GM21515 (cell line): ENCODE measurements around the gene CXCL17.

ENCODE experiments used
- ATAC-seq: cut with Tn5 transposase; IDR thresholded peaks from one replicate; pipeline ENCODE4 v1.9.1; 2021; ENCODE audit not compliant: unreplicated experiment

The CXCL17 gene

GRCh38 chr19:42424712-42425131, 18.0 kb downstream of the CXCL17 start:
- no peak for ATAC-seq

GRCh38 chr19:42424345-42424707, 18.4 kb downstream of the CXCL17 start:
- no peak for ATAC-seq

DNA sequence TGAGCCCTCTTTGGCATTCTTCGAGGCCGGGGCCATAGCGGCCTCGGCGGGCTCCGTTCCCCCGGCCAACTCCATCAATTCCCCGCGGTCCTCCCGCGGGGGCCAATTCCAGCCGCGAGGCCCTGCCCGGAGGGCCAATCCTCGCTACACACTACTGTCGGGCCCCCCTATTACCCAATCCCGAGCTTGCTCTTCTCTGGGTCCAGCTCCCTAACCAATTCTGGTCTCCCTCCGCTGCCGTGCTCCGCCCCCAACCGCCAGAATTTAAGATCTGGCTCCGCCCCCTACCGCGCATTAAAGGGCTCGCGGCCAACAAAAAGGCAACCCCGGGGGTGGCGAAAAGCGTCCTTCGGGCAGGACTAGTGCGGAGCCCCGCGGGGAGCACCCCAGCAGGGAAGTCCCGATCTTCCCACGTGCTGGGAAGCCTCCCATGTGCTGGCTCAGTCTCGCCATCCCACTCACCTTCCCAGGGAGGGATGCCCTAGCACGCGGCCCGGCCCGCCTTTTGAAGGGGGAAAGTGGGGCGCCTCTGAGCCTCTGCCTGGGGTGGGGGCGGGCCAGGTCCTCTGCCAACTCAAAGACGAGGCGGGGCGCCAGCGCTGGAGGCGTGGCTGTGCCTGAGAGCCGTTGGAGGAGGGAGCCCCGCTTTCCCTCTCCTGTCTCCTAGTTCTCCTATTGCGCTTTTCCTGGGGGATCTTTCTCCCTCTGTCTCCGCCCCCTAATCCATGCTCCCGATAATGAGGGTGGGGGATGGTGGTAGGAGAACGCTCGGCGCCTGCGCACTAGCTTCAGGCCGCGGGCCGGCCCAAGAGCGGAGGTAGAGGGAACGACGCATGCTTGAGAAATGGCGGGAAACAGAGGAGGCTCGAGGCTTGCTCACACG, 19.0 kb downstream of the CXCL17 start:
- ATAC-seq: peak; percentile 84

DNA sequence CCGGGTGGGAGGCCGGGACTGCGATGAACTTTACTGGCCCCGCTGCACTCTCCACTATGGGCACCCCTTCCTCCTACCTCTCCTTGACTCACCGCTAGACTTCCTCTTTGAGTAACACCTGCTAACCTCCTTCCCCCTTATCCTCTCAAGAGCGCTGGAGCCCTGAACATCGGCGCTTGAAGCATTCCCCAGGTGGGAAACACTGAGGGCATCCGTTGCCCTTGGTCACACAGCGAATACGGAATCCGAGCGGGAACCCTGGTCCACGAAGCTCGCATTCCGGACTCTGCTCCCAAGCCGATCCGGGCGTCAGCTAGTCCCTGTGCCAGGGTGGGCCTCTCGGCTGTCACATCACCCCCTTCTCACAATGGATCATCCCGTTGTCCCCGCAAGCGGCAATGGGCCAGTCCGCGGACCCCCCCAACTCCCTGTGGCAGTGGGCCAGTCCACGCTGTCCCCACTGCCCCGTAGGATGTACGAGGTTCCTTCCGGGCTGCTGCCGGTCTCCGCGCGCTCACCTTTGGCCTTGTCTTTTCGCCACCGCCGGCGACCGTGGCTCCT, 19.8 kb downstream of the CXCL17 start:
- ATAC-seq: peak; percentile 30

GRCh38 chr19:42422092-42422900, 20.4 kb downstream of the CXCL17 start:
- ATAC-seq: no peak

DNA sequence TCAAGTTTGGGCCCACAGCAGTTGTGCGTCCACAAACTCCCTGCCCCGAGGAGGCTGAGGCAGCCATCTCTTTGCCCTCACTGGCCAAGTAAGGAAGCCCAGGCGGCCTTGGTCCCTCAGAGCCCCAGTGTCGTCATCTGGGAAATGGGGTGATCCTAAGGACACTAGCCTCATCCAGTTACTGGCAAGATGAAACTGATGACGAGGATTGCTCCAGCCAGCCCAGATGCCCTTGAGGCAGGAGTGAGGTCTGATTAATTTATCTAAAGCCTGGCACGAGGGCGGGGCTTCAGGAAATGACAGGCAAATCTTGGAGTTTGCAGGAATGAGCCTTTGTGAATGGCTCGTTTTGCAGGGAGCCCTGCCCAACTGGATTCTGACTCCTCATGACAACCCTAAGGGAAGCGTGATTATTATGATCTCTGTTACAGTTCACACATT, 21.1 kb downstream of the CXCL17 start:
- no peak for ATAC-seq

GRCh38 chr19:42421101-42421500, 21.6 kb downstream of the CXCL17 start:
- no peak for ATAC-seq

DNA sequence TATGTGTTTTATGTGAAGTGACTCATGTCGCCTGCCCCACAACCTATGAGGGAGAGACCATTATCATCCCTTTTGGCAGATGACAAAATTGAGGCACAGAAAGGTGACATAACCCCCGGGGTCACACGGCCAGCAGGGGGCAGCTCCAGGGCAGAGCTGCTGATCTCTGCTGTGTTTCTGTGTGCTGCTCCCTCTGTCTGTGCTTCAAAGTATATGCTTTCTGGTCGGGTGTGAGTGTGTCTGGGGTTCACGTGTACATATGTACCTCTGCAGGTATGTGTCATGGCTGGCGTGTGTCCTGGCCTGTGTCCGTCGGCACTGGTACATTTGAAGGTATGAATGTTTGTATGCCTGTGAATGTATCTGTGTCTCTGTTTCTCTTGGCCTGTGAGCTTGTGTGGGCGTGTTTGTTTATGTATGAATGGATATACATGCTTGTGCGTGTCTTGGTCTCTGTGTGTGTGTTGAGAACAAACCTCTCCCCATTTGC, 22.6 kb downstream of the CXCL17 start:
- peak; percentile 36 for ATAC-seq

GRCh38 chr19:42419309-42419708, 23.4 kb downstream of the CXCL17 start:
- no peak for ATAC-seq

- no peak for ATAC-seq
Observed at GRCh38 chr19:42412661-42413076, 30.1 kb downstream of the CXCL17 start.

- no peak for ATAC-seq
Observed at GRCh38 chr19:42412227-42412626, 30.5 kb downstream of the CXCL17 start.

DNA sequence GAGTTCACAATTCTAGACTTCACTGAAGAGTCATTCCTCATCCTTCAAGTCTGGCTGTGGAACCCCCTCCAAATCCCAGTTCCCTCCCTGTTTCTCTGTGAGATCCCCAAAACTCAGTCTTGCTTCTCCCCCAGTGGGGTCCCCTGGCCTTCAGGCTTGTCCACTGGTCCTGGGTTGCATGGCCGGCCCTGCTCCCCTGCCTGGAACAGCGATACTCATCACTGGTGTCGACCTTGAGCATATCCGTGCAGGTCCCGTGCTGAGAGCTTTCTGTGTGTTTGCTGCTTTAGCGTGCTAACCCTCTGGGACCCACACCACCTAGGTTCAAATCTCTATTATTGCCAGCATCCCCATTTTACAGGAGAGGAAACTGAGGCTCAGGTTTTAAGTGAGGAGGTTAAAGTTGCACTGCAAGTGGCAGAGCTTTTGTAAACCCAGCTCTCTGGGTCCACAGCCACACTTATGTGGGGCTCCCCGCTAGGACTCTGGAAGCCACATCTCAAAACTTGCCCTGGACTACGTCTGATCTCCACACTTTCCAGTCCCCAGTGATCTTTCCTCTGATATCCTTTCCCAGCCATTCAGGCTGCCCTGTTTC, 31.1 kb downstream of the CXCL17 start:
- ATAC-seq: no peak

DNA sequence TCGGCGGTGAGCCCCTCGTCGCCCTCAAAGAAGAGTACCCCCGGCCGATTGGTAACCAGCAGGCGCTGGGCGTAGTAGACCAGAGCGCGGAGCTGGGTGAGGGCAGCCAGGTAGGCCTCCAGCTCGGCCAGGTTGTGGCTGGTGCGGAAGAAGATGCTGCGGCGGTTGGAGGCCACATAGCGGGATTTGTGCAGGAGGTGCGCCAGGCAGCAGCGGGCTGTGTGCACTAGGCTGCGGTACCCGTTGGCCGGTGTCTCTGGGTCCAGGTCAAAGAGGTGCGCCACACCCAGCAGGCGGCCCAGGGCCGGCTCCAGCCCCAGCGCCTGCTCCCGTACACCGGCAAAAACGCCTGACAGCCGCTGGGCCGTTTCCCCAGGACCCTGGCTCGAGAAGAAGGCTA, 32.4 kb downstream of the CXCL17 start:
- no peak for ATAC-seq

- ATAC-seq: no peak
Observed at GRCh38 chr19:42409477-42409876, 33.3 kb downstream of the CXCL17 start.

- no peak for ATAC-seq
Observed at GRCh38 chr19:42407816-42408175, 35.0 kb downstream of the CXCL17 start.

DNA sequence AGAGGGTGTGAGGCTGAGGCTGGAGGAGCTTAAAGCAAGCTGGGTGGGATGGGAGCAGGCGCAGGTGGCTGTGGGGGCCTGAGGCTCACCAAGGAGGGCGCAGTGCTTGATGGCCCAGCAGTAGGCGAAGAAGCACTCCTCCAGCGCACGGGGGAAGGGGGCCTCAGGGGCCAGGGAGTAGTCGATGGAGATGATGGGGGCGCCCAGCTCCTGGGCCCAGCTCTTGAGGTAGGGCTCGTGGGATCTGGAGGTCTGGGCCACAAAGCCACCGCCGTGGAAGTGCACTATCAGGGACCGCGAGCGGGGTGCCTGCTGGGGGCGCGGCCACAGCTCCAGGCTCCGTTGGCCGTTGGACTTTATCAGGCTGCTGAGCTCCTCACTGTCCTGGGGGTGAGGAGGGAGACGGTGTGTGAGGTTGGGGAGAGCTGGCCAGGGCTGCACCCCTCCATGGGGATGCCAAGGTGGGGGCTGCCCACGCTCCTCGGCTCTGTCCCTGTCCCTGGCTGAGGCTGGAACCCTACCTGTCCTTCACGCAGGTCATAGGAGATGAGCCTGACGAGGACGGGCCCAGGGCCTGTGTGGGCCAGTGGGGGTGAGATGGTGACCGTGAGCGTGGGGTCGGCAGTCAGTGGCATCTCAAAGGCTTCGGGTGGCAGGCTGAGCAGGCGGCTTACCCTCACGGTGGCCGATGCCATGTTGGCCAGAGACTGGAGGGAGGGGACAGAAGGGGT, 35.5 kb downstream of the CXCL17 start:
- no peak for ATAC-seq

- ATAC-seq: no peak
Observed at GRCh38 chr19:42406111-42406510, 36.6 kb downstream of the CXCL17 start.

DNA sequence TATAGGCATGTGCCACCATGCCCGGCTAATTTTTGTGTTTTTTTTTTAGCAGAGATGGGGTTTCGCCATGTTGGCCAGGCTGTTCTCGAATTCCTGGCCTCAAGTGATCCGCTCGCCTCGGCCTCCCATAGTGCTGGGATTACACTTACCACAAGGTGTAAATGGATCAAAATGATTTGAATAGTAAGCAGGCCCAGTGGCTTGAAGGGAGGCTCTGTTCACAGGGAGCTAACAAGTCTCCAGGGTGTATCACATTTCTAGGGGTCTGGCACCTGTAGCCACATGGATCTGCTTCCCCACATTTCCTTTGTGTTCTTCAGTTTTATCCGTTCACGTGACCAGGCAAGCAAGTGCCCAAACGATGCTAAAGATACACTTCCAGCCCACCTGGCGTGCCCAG, 39.2 kb downstream of the CXCL17 start:
- ATAC-seq: no peak

DNA sequence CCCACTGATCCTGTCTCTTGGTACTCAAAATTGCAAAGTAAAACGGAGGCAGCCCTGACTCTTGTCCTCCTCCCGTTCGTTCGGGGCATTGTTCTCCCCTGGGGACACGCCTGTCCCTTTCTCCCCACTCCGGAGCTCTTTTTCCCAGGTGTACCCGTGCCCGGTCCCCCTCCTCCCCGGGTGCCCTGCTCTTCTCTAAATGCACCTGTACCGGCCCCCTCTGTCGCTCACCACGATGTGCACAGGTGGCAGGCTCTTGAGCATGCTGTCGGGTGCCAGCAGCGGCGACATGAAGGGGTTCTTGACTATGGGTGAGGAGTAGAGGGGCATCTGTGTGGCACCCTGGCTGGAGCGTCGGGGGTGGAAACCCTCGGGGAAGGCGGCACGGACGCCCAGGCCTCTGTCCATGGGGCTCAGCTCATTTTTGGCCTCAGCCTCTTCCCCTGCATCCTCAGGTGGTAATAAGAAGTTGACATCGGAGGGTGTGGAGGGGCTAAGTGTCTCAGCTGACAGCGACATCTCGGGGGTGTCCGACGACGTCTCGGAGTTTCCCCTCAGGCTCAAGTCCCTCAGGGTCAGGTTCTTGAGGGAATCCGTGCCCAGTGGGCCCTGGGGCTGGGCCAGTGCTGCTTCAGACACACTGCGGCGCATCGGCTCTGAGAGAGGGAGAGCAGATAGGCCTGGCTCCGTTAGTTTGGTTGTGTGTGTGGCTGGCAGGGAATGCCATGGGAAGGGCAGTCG, 40.2 kb downstream of the CXCL17 start:
- no peak for ATAC-seq
